Ascending aorta (tissue), 2 donors: ENCODE data around the gene CLIC4. TPM values are rescaled to one million over a fixed set of nuclear protein-coding genes. Genes with fewer than 3 reads are reported as not detected.

ENCODE experiments used
- DNase-seq, 2 donors: peaks; one replicate each; pipeline ENCODE4 v3.0.0-alpha.2; 2019; ENCODE audit warnings: low spot score in 2 of 2
- H3K27ac ChIP-seq, 2 donors: fragments of 200-600 bp; sonication (generic); one replicate each; pipeline ENCODE4 v1.5.1; 2016 to 2017; ENCODE audit warnings: mild to moderate bottlenecking in 1 of 2
- H3K27me3 ChIP-seq: fragments of 200-600 bp; sonication (generic); one replicate; pipeline ENCODE4 v1.5.1; 2017
- H3K36me3 ChIP-seq, 2 donors: fragments of 200-600 bp; sonication (generic); one replicate each; pipeline ENCODE4 v1.5.1; 2016
- H3K4me1 ChIP-seq, 2 donors: fragments of 200-600 bp; sonication (generic); one replicate each; pipeline ENCODE4 v1.5.1; 2016 to 2017; ENCODE audit warnings: mild to moderate bottlenecking in 1 of 2
- H3K4me3 ChIP-seq, 2 donors: fragments of 200-600 bp; sonication (generic); one replicate each; pipeline ENCODE4 v1.5.1; 2016 to 2017; ENCODE audit warnings: mild to moderate bottlenecking in 1 of 2
- H3K9me3 ChIP-seq, 2 donors: fragments of 200-600 bp; sonication (generic); one replicate each; pipeline ENCODE4 v1.5.1; 2016
- CTCF ChIP-seq, 3 experiments: fragments of 200-600 bp in 2 of 3; fragments of 450-650 bp in 1 of 3; sonication (generic) in 2 of 3; IDR thresholded peaks; one replicate each; pipeline ENCODE4 v1.5.1; 2016 to 2019; ENCODE audit warnings: antibody characterized with exemption in 3 of 3, mild to moderate bottlenecking in 1 of 3, moderate library complexity in 1 of 3
- intact Hi-C: fragments of 100-400 bp; cut with DNase I; formaldehyde crosslinking; loops from one replicate; pipeline ENCODE4 v1.15.1; 2023
- total RNA-seq: library from RNA; depleted of rRNA; stranded (reverse); fragments of >200 nt; gene quantifications from one replicate; pipeline ENCODE4 v1.1.0, GENCODE V29; 2016

Gene CLIC4
- total RNA-seq, 1 donor from 2014 or later: 494 TPM

DNA sequence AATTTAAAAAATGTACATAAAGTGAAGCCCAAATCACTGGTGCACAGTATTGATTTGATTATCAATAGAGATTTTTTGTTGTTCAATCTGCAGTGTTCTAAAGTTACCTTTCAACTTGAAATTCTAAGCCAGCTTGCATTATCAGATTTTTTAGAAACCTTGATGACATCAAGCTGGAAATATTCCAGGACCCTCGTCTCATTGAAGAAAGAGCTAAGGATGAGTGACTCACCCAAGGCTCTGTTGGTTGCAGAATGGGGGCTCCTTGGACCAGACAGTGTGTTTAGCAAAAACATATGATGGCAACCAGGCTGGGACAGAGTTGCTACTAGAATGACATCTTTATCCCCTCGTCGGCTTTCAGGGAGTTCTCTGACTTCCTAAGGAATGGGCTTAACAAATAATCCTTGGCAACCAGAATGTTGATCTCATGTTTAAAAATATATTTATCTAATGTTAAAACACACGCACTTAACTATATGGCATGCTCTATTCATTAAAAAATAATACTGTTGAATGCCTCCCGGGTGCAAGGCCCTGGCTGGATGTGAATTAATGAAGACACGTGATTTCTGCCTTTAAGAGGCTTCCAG lies 105.2 kb downstream of the CLIC4 start:
- no peaks in the 10 kb centered on the region for H3K27me3 ChIP-seq
- H3K4me1 ChIP-seq: peaks cover 0 to 14% of the 10 kb centered on the region in 2 donors
- H3K36me3 ChIP-seq: peaks cover 6 to 11% of the 10 kb centered on the region in 2 donors
- no peak overlapping the region for H3K4me3 ChIP-seq
- intact Hi-C loops: no loop called here
- no peak for TF ChIP-seq CTCF (IDR thresholded peaks at IDR 0.05)
- no peak overlapping the region for H3K27ac ChIP-seq
- no peaks in the 10 kb centered on the region for H3K9me3 ChIP-seq
- DNase-seq: no peak

- H3K4me3 ChIP-seq: no peak overlapping the region
- no peak for DNase-seq
- H3K9me3 ChIP-seq: no peaks in the 10 kb centered on the region
- no peaks in the 10 kb centered on the region for H3K36me3 ChIP-seq
- intact Hi-C loops: no loop called here
- H3K4me1 ChIP-seq: peaks cover 0 to 1% of the 10 kb centered on the region in 2 donors
- no peak overlapping the region for H3K27ac ChIP-seq
- no peaks in the 10 kb centered on the region for H3K27me3 ChIP-seq
- TF ChIP-seq CTCF (IDR thresholded peaks at IDR 0.05): no peak
Observed at GRCh38 chr1:24853649-24854048, 108.4 kb downstream of the CLIC4 start.

DNA sequence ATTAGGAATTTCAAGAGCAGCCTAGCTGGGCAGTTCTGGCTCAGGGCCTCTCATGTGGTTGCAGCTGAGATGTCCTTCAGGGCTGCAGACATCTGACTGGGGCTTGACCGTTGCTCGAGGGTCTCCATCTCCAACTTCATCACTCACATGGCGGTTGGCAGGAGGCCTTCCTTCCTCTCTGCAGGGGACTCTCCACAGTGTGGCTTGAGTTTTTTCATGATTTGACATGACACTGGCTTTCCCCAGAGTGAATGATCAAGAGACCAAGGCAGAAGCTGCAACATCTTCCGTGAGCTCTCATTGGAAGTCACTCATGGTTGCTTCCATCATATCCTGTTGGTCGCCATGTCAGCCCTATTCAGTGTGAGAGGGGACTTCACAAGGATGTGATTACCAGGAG lies 110.2 kb downstream of the CLIC4 start:
- no peaks in the 10 kb centered on the region for H3K27me3 ChIP-seq
- H3K4me3 ChIP-seq: no peak overlapping the region
- no peaks in the 10 kb centered on the region for H3K9me3 ChIP-seq
- no peaks in the 10 kb centered on the region for H3K4me1 ChIP-seq
- H3K27ac ChIP-seq: no peak overlapping the region
- no peaks in the 10 kb centered on the region for H3K36me3 ChIP-seq
- DNase-seq: no peak
- no peak for TF ChIP-seq CTCF (IDR thresholded peaks at IDR 0.05)
- intact Hi-C loops: no loop called here

GRCh38 chr1:24856787-24857506 lies 111.7 kb downstream of the CLIC4 start:
- no peak for TF ChIP-seq CTCF (IDR thresholded peaks at IDR 0.05)
- intact Hi-C loops: no loop called here
- Histone ChIP-seq H3K36me3 (no peaks in the 10 kb centered on the region), H3K4me3 (no peak overlapping the region), H3K27ac (no peak overlapping the region), H3K27me3 (no peaks in the 10 kb centered on the region), H3K4me1 (no peaks in the 10 kb centered on the region), H3K9me3 (no peaks in the 10 kb centered on the region)
- DNase-seq: no peak

DNA sequence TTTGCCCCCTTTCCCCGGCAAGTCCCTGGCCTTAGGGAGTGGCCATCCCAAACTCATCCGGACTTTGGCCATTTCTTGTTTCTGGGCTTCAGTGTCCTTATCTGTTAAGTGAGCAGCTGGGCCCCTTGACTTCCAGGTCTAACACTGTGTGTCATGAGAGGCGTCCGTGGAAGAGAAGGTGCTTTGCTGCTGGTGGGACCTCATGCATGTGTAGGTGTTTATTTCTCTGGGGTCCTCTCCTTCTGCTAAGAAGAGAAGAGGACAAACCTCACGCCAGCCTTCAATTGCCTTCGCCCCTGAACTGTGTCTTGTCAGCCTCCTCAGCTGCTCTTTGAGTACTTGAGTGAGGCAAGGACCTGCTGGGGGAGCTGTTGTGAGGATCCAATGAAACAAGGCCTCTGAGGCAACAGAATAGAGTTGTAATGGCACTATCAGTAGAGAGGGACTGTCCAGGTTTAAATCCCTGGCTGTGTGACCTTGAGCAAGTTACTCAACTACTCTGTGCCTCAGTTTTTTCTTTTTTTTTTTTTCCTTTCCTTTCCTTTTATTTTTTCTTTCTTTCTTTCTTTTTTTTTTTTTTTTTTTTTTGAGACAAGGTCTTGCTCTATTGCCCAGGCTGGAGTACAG lies 112.4 kb downstream of the CLIC4 start:
- no peaks in the 10 kb centered on the region for H3K27me3 ChIP-seq
- no peak overlapping the region for H3K27ac ChIP-seq
- H3K9me3 ChIP-seq: no peaks in the 10 kb centered on the region
- intact Hi-C loops: no loop called here
- DNase-seq: no peak
- no peaks in the 10 kb centered on the region for H3K36me3 ChIP-seq
- H3K4me1 ChIP-seq: no peaks in the 10 kb centered on the region
- TF ChIP-seq CTCF (IDR thresholded peaks at IDR 0.05): no peak
- H3K4me3 ChIP-seq: no peak overlapping the region
